ENCODE data around the gene NAALADL1.

DNA sequence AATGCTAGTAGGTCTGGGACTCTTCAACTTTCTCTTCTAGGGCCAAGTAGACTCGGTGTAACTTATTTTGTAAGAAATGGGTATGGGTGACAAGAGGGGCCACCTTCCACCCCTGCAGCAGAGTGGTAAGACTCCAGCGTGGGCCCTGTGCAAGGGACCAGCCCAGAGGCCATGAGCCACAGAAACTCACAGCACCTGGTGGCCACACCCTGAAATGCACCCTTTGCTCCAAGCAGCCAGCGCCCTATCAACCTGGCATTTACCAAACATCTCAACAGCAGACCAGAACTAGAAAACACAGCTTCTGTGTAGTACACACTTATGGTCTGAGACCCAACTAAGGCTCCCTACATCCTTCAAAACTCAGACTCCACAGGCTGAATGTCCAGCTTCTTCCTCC is 19.8 kb upstream of the NAALADL1 start:
- TF ChIP-seq, protein P1, sequence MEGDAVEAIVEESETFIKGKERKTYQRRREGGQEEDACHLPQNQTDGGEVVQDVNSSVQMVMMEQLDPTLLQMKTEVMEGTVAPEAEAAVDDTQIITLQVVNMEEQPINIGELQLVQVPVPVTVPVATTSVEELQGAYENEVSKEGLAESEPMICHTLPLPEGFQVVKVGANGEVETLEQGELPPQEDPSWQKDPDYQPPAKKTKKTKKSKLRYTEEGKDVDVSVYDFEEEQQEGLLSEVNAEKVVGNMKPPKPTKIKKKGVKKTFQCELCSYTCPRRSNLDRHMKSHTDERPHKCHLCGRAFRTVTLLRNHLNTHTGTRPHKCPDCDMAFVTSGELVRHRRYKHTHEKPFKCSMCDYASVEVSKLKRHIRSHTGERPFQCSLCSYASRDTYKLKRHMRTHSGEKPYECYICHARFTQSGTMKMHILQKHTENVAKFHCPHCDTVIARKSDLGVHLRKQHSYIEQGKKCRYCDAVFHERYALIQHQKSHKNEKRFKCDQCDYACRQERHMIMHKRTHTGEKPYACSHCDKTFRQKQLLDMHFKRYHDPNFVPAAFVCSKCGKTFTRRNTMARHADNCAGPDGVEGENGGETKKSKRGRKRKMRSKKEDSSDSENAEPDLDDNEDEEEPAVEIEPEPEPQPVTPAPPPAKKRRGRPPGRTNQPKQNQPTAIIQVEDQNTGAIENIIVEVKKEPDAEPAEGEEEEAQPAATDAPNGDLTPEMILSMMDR (conservative IDR thresholded peaks at IDR 0.05; ENCODE audit: low read depth, low read length) = peak; percentile 43
- TF ChIP-seq MXI1 (IDR thresholded peaks at IDR 0.05; ENCODE audit: borderline replicate concordance, low read depth, low read length) (no peak), CHD1 (IDR thresholded peaks at IDR 0.05; ENCODE audit: low read depth, low read length) (no peak)
